GM18951 (cell line): ENCODE data around the gene RNF212.
"Not testable (repeated sequence)": the region's sequence is repeated elsewhere in the genome, so short reads cannot be mapped to it uniquely, and the experiment has no call there.

Source experiments
- POLR2A ChIP-seq: IDR thresholded peaks from 4 replicates; pipeline ENCODE4 v1.6.1; 2011; ENCODE audit warnings: mild to moderate bottlenecking; ENCODE audit not compliant: insufficient read length, insufficient read depth; ENCODE audit errors: extremely low read depth
- in situ Hi-C: fragments of 300-500 bp; cut with MboI; formaldehyde crosslinking; loops from one replicate; pipeline ENCODE4 v1.12.0; 2022; ENCODE audit warnings: low sequenced_read_pairs, mixed read lengths, inconsistent platforms; ENCODE audit not compliant: unreplicated experiment

Gene RNF212

DNA sequence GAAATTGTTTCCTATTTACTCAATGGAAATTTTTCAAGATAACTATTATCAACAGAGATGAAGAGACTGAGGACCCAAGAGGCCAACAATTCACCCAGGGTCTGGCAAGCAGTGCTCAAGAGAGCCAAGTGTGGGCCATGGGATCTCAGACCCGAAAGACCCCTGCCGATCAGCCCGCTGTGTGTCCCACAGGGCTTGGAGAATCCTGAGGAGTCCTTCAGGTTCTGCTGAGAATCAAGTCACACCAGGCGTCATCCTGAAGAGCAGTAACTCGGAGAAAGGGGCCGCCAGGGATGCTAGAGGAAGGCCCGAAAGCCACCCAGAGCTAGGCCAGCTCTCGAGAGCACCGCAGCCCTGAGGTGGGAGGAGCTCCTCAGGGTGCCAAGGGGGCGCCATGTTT lies 53.2 kb downstream of the RNF212 start:
- TF ChIP-seq POLR2A = no peak
- in situ Hi-C loops = no loop called here

DNA sequence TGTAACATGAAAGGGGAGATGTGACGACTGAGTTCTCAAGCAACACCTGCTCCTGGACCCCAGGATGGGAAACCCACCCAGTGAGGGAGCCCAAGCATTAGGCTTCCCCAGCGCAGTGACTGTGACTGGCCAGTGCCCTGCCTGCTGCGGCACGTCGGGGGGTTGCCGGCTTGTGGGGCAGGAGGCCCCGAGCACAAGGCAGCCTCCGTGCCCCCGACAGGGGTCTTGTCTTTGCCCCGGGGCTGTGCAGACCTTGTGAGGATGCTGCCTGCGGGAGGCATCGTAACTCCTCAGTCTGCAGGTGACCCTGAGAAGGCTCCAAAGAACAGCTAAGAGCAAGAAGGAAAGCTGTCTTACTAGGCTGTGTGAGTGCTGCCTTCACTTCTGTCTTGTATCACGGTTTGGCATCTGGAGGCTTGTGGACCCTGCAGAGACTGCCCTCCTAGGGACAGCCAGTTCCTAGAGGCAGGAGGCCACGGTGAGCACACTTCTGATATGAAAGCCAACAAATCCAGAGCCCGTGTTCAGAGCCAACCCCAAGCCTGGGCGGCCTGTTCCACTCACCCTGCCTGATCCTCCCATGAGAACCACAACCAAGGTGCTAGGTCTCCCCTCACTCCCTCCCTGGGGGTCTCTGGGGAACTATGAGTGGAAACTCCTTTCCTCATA lies 54.2 kb downstream of the RNF212 start:
- in situ Hi-C loops = no loop called here
- no peak for TF ChIP-seq POLR2A

DNA sequence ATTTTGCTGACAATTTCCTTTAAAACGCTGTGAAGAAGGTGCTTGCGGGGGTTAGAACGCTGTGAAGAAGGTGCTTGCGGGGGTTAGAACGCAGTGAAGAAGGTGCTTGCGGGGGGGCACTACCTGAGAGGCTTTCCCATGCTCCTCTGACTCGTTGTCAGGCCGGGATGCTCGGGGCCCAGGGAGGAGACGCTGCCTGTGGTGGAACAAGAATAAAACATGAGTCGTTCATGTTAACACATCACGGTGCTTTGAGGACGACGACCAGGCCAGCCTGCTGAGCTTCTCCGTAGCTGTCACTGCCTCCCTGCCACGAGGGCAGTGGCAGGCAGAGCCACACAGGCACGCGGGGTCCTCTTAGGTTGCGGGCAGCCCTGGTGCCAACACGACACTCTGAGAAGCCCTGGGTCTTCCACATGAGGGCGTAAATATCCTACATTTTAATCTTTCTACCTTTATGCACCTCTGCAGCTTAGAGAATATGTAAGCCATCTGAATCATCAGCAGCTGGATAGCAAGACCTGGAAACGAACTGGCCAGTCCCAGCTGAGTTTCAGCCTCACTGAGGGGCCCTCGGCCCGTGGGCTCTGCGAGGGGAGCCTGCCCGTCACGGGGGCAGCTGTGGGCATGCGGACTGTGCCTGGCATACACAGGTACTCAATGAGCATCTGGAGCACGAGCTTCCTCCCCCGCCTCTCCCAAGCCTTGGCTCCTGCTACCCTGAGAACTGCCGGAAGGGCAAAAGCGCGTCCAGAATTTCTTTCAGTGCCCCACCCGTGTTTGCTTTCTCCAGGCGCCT lies 55.0 kb downstream of the RNF212 start:
- TF ChIP-seq POLR2A = no peak
- in situ Hi-C loops = no loop called here

DNA sequence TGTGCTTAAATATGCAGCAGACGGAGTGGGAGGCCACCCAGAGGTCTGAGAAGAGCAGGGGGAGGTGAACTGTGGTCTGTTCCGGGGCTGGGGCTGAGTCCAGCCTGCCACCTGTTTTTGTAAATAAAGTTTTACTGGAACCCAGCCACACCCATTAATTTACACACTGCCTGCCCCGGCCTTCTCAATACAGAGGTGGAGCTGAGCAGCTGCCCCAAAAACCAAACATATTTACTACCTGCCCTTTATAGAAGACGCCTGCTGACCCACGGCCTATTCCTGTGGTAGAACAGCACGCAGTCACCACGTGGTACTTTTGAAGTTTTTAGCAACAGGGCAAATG lies 56.0 kb downstream of the RNF212 start:
- no peak for TF ChIP-seq POLR2A
- in situ Hi-C loops = no loop called here

DNA sequence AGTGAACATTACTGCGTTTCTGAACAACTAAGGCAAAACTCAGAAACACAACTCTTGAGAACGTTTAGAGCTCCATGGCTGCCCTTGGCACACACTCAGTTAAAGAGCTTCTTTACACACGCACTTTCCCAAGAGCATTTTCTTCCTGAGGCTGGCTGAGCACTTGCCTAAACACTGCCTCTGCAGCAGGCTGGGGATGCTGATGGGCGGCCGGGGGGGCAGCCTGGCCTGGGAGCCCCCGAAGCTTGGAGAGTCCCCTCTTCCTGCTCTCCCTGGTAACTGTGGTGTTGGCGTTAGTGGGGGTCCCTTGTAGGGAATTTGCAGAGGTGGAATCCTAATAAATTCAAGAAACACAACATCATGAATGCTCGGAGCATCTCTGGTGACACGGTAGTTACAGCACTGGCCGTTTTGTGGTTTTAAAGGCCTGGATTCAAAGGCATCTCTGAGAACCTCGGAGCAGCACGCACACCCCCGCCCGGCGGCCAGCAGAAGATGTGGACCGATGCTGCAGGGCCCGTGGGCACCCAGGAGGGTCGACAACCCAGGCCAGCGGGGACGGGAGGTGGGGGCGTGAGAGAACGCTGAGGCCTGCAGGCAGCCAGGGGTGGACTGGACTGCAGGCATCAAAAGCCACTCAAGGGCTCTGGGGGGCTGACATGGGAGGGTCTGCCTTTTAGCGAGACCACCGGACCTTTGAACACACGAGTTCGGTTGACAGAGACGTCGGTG lies 56.5 kb downstream of the RNF212 start:
- in situ Hi-C loops = no loop called here
- no peak for TF ChIP-seq POLR2A

DNA sequence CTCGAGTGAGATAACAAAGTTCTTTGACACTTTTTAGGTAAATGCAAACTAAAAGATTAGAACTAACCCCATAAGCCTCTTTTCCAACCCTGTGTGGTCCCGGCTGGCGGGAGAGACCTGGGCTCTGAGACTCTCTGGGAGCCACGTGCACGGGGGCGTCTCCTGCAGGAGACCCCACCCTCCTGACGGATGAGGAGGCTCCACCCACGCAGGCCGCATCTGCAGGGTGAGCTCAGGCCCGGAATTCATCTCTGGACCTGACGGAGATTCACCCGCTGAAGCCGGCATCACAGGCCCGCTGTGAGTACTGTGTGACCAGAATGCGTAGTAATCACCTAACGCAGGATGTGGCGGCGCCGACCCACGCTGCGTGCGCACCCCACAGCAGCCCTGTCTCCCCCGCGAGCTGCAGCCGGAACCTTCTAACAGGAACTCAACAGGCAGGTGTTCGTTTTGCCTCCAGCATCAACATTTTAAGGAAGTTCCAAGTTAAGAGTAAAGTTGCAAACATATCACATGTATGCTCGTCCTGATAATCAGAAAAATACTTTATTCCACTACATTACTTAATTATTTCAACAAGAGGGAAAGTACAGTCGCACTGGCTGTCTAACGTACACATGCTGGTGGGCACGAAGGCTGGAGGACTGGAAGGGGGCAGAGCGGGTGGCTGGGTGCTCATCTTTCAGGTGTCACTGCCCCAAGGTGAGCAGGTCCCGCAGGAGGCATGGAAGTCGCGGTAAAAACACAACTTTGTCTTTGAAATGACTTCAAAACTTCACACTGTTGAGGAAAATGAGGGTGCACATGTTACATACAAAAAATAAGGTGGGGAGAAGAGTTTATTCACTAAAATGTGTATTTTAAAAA lies 57.4 kb downstream of the RNF212 start:
- in situ Hi-C loops = no loop called here
- no peak for TF ChIP-seq POLR2A

DNA sequence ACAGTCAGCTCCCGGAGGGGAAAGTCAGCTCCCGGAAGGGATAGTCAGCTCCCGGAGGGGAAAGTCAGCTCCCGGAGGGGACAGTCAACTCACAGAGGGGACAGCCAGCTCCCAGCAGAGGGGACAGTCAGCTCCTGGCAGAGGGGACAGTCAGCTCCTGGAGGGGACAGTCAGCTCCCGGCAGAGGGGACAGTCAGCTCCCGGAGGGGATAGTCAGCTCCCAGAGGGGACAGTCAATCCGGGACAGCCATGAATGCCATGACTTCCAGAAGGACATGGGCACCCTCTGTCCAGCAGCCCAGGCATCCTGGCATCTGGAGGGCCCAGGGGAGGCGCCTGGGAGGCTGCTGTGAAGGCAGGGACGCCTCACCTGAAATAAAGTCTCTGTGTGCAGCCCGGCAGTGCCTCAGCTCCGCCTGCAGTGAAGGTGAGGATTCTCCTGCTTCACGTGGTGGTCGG lies 58.1 kb downstream of the RNF212 start:
- in situ Hi-C loops = not testable (repeated sequence)

DNA sequence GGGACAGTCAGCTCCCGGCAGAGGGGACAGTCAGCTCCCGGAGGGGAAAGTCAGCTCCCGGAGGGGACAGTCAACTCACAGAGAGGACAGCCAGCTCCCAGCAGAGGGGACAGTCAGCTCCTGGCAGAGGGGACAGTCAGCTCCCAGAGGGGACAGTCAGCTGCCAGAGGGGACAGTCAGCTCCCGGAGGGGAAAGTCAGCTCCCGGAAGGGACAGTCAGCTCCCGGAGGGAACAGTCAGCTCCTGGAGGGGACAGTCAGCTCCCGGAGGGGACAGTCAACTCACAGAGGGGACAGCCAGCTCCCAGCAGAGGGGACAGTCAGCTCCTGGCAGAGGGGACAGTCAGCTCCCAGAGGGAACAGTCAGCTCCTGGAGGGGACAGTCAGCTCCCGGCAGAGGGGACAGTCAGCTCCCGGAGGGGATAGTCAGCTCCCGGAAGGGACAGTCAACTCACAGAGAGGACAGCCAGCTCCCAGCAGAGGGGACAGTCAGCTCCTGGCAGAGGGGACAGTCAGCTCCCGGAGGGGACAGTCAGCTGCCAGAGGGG lies 58.6 kb downstream of the RNF212 start:
- in situ Hi-C loops = not testable (repeated sequence)

DNA sequence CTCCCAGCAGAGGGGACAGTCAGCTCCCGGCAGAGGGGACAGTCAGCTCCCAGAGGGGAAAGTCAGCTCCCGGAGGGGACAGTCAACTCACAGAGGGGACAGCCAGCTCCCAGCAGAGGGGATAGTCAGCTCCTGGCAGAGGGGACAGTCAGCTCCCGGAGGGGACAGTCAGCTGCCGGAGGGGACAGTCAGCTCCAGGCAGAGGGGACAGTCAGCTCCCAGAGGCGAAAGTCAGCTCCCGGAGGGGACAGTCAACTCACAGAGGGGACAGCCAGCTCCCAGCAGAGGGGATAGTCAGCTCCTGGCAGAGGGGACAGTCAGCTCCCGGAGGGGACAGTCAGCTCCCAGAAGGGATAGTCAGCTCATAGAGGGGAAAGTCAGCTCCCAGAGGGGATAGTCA lies 59.5 kb downstream of the RNF212 start:
- in situ Hi-C loops = not testable (repeated sequence)

DNA sequence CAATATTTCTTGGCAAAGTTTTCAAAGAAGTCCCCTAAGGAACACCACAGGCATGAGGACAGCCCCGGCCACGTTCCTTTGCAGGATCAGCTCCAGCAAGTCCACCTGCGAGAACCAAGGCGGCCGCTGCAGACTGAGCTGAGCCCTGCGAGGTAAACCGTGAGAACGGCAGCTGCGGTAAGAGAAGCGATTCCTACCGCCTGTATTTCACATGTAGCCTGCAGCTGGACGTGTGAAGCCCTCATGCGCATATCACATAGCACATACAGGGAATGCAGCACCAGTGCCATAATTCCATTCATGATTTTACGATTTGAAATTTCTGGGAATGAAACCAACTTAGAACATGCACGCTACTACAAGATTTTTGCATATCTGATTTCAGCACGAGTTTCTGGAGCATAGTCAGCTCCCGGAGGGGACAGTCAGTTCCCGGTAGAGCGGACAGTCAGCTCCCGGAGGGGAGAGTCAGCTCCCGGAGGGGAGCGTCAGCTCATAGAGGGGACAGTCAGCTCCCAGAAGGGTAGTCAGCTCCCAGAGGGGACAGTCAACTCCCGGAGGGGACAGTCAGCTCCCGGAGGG lies 60.2 kb downstream of the RNF212 start:
- no peak for TF ChIP-seq POLR2A
- in situ Hi-C loops = no loop called here

DNA sequence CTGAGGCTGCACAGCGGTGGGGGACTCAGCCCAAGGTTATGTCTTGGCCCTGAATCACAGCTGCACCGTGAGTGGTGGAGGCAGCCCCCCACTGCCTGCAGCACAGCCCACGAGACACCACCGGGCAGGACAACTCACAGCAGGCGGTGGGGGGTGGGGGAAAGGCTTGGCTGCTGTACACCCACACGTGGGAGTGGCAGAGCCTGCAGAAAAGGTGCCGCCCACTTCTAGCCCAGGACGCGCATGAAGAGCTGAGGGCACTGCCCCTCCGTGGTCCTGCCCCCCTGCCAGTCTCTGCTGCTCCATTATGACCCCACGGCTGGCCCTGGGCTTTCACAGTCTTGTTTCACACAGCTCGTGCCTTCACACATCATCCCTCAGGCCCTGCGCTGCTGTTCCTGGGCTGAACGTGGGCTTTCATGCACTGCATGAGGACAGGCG lies 61.1 kb downstream of the RNF212 start:
- in situ Hi-C loops = no loop called here
- no peak for TF ChIP-seq POLR2A

DNA sequence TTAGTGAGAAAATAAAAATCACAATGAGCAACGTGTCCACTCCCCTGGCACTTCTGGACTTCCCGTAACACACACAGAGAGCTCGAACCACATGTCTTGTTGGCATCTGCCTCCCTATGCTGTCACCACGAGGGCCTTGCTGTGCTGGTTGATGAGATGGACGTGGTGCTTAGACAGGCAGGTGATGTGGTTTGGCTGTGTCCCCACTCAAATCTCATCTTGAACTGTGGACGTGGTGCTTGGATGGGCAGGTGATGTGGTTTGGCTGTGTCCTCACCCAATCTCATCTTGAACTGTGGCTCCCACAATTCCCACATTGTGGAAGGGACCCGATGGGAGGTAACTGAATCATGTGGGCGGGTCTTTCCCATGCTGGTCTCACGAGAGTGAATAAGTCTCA lies 61.9 kb downstream of the RNF212 start:
- in situ Hi-C loops = no loop called here
- TF ChIP-seq POLR2A = no peak
